Left ventricle myocardium inferior (tissue), 1 donor: Measurements from ENCODE around the gene ADAMTS20. TPM values are rescaled to one million over a fixed set of nuclear protein-coding genes. Genes with fewer than 3 reads are reported as not detected.

Experiments
- DNase-seq: peaks from one replicate; pipeline ENCODE4 v3.0.0-alpha.2; 2020
- H3K27ac ChIP-seq: fragments of 200-600 bp; replicated peaks from 2 replicates; pipeline ENCODE4 v1.8.0; 2021
- H3K27me3 ChIP-seq: fragments of 200-600 bp; 2 replicates; pipeline ENCODE4 v1.8.0; 2021; ENCODE audit warnings: low read depth
- H3K36me3 ChIP-seq: fragments of 200-600 bp; 2 replicates; pipeline ENCODE4 v1.8.0; 2021
- H3K4me1 ChIP-seq: fragments of 200-600 bp; 2 replicates; pipeline ENCODE4 v1.8.0; 2021
- H3K4me3 ChIP-seq: fragments of 200-600 bp; 2 replicates; pipeline ENCODE4 v1.8.0; 2021; ENCODE audit warnings: mild to moderate bottlenecking, moderate library complexity
- H3K9me3 ChIP-seq: fragments of 200-600 bp; replicated peaks from 2 replicates; pipeline ENCODE4 v1.8.0; 2021
- intact Hi-C: fragments of 100-400 bp; cut with micrococcal nuclease; formaldehyde crosslinking; loops from one replicate; pipeline ENCODE4 v1.11.0; 2022
- total RNA-seq: library from RNA; stranded (reverse); fragmentation: NEBNext Ultra II Directional; extraction: Animal tissue kit (Norgen Biotek cat#: 25700); gene quantifications from one replicate; pipeline ENCODE4 v1.2.1, GENCODE V29; 2021
- TF ChIP-seq, protein P1 (sequence below): fragments of 200-600 bp; IDR thresholded peaks from 2 replicates; pipeline ENCODE4 v1.8.0; 2021; ENCODE audit warnings: antibody characterized with exemption, mild to moderate bottlenecking, borderline replicate concordance
- donor health status: DM: no; HTN: yes; CAD: no; lungs with severe emphysema.

The ADAMTS20 gene
- total RNA-seq, 1 donor from 2014 or later = not detected

DNA sequence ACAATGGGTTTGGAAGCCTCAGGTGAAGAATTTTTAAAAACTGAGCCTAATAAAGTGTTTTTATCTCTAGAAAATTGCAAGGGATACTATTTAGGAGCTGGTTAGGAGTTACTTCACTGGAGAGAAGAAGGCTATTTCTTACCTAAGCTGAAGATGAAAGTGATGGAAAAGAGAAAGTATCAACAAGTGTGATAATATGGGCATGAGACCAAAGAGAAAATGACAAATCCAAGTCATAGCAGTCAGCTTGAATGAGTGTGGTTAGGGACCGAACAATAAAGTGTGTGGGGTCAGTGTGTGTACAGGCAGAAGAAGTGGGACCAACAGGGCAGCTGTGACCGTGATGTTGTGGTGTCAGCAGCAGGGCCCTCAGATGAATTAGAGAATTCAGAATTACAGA lies 24.2 kb upstream of the ADAMTS20 start:
- Histone ChIP-seq H3K4me1 (no peaks in the 10 kb centered on the region), H3K4me3 (no peak overlapping the region), H3K27me3 (peaks cover 17% of the 10 kb centered on the region), H3K9me3 (peaks cover 12% of the 10 kb centered on the region), H3K27ac (no peak overlapping the region), H3K36me3 (no peaks in the 10 kb centered on the region)
- no peak for DNase-seq
- intact Hi-C loops = no loop called here
- TF ChIP-seq, protein P1, sequence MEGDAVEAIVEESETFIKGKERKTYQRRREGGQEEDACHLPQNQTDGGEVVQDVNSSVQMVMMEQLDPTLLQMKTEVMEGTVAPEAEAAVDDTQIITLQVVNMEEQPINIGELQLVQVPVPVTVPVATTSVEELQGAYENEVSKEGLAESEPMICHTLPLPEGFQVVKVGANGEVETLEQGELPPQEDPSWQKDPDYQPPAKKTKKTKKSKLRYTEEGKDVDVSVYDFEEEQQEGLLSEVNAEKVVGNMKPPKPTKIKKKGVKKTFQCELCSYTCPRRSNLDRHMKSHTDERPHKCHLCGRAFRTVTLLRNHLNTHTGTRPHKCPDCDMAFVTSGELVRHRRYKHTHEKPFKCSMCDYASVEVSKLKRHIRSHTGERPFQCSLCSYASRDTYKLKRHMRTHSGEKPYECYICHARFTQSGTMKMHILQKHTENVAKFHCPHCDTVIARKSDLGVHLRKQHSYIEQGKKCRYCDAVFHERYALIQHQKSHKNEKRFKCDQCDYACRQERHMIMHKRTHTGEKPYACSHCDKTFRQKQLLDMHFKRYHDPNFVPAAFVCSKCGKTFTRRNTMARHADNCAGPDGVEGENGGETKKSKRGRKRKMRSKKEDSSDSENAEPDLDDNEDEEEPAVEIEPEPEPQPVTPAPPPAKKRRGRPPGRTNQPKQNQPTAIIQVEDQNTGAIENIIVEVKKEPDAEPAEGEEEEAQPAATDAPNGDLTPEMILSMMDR = no peak

DNA sequence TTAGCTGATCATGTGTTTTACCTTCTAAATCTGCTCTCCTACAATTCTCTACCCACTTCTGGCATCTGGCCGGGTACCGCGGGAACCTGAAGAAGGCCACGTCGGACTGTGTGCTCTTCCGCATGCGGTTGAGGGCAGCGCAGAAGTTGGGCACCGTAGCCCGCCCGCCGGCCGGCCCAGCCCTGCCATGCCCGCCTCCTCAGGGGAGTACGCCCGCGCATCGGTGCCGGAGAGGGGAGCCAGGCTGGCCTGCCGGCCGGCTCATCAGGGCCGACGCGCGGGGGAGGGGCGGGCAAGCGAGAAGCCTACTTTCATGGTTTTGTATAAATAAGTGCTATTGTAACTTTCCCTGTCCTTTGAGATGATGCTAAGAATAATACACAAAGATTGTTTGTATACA lies 19.9 kb upstream of the ADAMTS20 start:
- Histone ChIP-seq H3K27me3 (no peaks in the 10 kb centered on the region), H3K4me3 (no peak overlapping the region), H3K27ac (no peak overlapping the region), H3K36me3 (no peaks in the 10 kb centered on the region), H3K9me3 (peaks cover 12% of the 10 kb centered on the region), H3K4me1 (no peaks in the 10 kb centered on the region)
- intact Hi-C loops = no loop called here
- no peak for DNase-seq
- TF ChIP-seq, protein P1 = no peak

DNA sequence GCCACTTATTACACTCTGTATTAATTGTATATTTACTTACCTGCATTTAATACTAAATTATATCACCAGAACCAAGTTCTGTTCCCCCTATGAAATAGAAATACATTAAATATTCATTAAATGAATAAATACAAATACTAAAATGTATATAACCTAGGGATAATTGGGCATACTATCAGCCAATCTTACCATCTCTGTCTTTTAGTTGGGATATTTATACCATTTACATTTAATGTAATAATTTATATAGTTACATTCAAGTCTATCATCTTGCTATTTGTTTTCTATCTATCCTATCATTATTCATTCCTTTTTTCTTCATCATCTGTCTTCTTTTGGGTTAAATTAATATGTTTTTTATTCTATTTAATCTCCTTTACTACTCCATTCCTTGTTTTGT lies 4.1 kb upstream of the ADAMTS20 start:
- Histone ChIP-seq H3K4me3 (no peak overlapping the region), H3K27ac (no peak overlapping the region), H3K36me3 (no peaks in the 10 kb centered on the region), H3K4me1 (no peaks in the 10 kb centered on the region), H3K9me3 (peaks cover 59% of the 10 kb centered on the region), H3K27me3 (peaks cover 43% of the 10 kb centered on the region)
- no peak for DNase-seq
- intact Hi-C loops = no loop called here
- TF ChIP-seq, protein P1 = no peak

DNA sequence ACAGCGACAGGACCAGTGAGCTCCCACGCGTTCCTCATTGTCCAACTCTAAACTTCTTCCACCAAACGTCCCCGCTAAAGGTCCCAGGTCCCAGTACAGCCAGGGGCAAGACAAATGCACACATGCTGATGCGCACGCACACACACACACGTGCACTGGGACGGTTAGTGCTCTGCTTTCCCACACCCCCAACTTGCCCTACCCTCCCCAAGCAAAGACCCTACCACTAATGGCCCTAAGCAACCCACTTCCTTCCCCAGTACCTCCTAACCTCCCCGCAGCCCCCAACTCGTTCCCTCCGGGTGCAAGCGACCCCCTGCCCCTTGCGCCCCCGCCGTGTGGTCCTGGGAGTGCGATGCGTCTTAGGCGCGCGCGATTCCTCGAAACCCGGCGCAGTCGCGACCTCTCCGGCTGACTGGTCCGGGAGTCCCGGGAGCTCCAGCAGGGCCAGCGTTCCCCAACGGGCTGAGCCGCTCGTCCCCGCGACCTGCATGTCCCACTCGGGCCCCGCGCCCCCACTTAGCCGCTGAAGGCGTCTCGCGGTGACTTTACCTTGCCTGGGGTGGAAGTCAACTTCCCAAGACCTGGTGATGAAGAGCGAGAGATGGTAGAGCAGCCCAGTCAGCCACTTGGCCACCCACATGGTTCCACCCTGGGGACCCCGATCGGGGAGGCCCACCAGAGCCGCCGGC lies 578 bp downstream of the ADAMTS20 start:
- Histone ChIP-seq H3K4me1 (no peaks in the 10 kb centered on the region), H3K4me3 (peak overlapping the region; percentile 14), H3K27ac (no peak overlapping the region), H3K9me3 (peaks cover 19% of the 10 kb centered on the region), H3K36me3 (no peaks in the 10 kb centered on the region), H3K27me3 (peaks cover 62% of the 10 kb centered on the region)
- TF ChIP-seq, protein P1 = no peak
- no peak for DNase-seq
- intact Hi-C loops = no loop called here

DNA sequence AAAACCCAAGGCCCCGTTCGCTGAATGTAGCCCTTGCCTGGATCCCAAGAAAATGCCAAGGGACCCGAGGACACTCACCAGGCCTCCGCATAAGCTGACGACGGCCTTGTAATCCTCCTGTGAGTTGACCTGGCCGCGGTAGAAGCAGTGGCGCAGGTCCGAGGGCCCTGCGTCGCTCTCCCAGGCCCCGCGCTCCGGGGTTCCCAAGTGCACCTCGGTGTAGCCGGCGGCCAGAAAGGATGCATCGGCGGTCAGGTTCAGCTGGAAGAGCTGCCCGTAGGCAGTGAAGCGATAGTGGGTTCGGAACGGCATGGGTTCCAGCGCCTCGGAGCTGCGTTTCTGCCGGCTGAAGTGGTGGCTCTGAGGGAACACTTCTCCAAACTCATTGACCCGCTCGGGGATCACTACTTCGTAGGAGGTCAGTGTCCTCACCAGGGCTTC lies 1.2 kb downstream of the ADAMTS20 start:
- Histone ChIP-seq H3K36me3 (no peaks in the 10 kb centered on the region), H3K27ac (no peak overlapping the region), H3K4me3 (no peak overlapping the region), H3K9me3 (peaks cover 14% of the 10 kb centered on the region), H3K27me3 (peaks cover 62% of the 10 kb centered on the region), H3K4me1 (no peaks in the 10 kb centered on the region)
- TF ChIP-seq, protein P1 = no peak
- intact Hi-C loops = no loop called here
- no peak for DNase-seq
